Activated B cell treated with CpG ODN at 0.5 μM for 24 hours (primary cell): Measurements from ENCODE around the gene AP4E1. TPM values are rescaled to one million over a fixed set of nuclear protein-coding genes. Genes with fewer than 3 reads are reported as not detected.
"Not testable (repeated sequence)": the region's sequence is repeated elsewhere in the genome, so short reads cannot be mapped to it uniquely, and the experiment has no call there.

Experiments
- ATAC-seq: fragments of 200-7000 bp; cut with Tn5 transposase; one replicate; pipeline ENCODE4 v1.10.0; 2021; ENCODE audit warnings: low read depth, mild to moderate bottlenecking, moderate library complexity
- CTCF ChIA-PET: fragments of 350-600 bp; sonication (Branson Sonifier 250); formaldehyde crosslinking; loops from one replicate; lab custom pipeline; 2021; ENCODE audit warnings: antibody characterized with exemption; lab: Charles Lee
- POLR2A ChIA-PET: fragments of 350-600 bp; sonication (Branson Sonifier 250); formaldehyde crosslinking; loops from one replicate; lab custom pipeline; 2021; ENCODE audit warnings: antibody characterized with exemption; lab: Charles Lee
- DNase-seq: peaks from one replicate; pipeline ENCODE4 v3.0.0; 2022
- H3K27ac Mint-ChIP-seq: one replicate; pipeline ENCODE4 v1.8.0; 2020; ENCODE audit warnings: mixed read lengths
- H3K27me3 Mint-ChIP-seq: one replicate; pipeline ENCODE4 v1.8.0; 2021; ENCODE audit warnings: mixed read lengths
- H3K36me3 Mint-ChIP-seq: one replicate; pipeline ENCODE4 v1.8.0; 2021; ENCODE audit warnings: low read depth, mixed read lengths
- H3K4me1 Mint-ChIP-seq: one replicate; pipeline ENCODE4 v1.8.0; 2021; ENCODE audit warnings: mixed read lengths
- H3K4me3 Mint-ChIP-seq: one replicate; pipeline ENCODE4 v1.8.0; 2020; ENCODE audit warnings: mild to moderate bottlenecking, mixed read lengths
- H3K9me3 Mint-ChIP-seq: one replicate; pipeline ENCODE4 v1.8.0; 2020; ENCODE audit warnings: mixed read lengths
- CTCF ChIP-seq: fragments of 200-600 bp; IDR thresholded peaks from one replicate; pipeline ENCODE4 v1.8.0; 2022; ENCODE audit warnings: antibody characterized with exemption, mild to moderate bottlenecking
- intact Hi-C: fragments of 100-400 bp; cut with micrococcal nuclease; formaldehyde crosslinking; loops from one replicate; pipeline ENCODE4 v1.15.1; 2024
- total RNA-seq: library from RNA; stranded (reverse); gene quantifications from 2 replicates; pipeline ENCODE4 v1.2.3, GENCODE V29; 2022

Gene AP4E1
- total RNA-seq, 1 donor from 2014 or later: 13.4 TPM

DNA sequence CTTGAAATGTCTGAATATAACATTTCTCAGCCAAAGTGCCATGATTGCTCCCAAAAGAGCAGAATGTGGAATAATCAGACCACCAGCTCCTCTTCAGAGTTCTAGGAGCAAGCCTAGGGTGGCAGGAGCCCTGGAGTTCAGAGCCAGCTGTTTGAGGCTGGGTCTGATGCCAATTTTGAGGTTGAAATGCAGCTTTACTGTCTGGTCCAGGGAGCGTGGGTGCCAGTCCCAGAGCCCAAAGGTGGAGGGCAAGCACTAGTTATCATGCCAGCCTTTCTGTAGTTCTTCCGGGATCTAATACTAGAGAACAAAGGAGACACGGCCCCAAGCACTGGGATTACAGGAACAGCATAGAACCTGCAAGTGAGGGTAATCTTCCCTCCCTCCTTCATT is 117.0 kb downstream of the AP4E1 start:
- H3K36me3 Mint-ChIP-seq: peaks cover 2% of the 10 kb centered on the region
- POLR2A ChIA-PET: no interaction called here
- no peak overlapping the region for H3K4me3 Mint-ChIP-seq
- CTCF ChIA-PET: no interaction called here
- no peak for ATAC-seq
- DNase-seq: no peak
- no peaks in the 10 kb centered on the region for H3K4me1 Mint-ChIP-seq
- no peak for TF ChIP-seq CTCF
- intact Hi-C loops: no loop called here
- H3K9me3 Mint-ChIP-seq: peaks cover 2% of the 10 kb centered on the region
- H3K27me3 Mint-ChIP-seq: no peaks in the 10 kb centered on the region
- no peak overlapping the region for H3K27ac Mint-ChIP-seq

- no peak for TF ChIP-seq CTCF
- H3K4me1 Mint-ChIP-seq: no peaks in the 10 kb centered on the region
- no peak overlapping the region for H3K27ac Mint-ChIP-seq
- intact Hi-C loops: no loop called here
- CTCF ChIA-PET: no interaction called here
- H3K27me3 Mint-ChIP-seq: no peaks in the 10 kb centered on the region
- peaks cover 2% of the 10 kb centered on the region for H3K9me3 Mint-ChIP-seq
- POLR2A ChIA-PET: no interaction called here
- no peak for DNase-seq
- H3K36me3 Mint-ChIP-seq: no peaks in the 10 kb centered on the region
- no peak for ATAC-seq
- H3K4me3 Mint-ChIP-seq: no peak overlapping the region
These were observed 122.3 kb downstream of the AP4E1 start for GRCh38 chr15:51030649-51031316.

GRCh38 chr15:51037474-51037873 is 129.0 kb downstream of the AP4E1 start:
- POLR2A ChIA-PET, CTCF ChIA-PET, H3K27me3 Mint-ChIP-seq, H3K27ac Mint-ChIP-seq, DNase-seq, H3K4me3 Mint-ChIP-seq, intact Hi-C loops, H3K4me1 Mint-ChIP-seq, H3K36me3 Mint-ChIP-seq, ATAC-seq, H3K9me3 Mint-ChIP-seq: not testable (repeated sequence)

- Mint-ChIP-seq H3K27ac (no peak overlapping the region), H3K4me1 (no peaks in the 10 kb centered on the region), H3K36me3 (no peaks in the 10 kb centered on the region), H3K27me3 (no peaks in the 10 kb centered on the region), H3K4me3 (no peak overlapping the region), H3K9me3 (no peaks in the 10 kb centered on the region)
- intact Hi-C loops: no loop called here
- no peak for ATAC-seq
- ChIA-PET POLR2A (no interaction called here), CTCF (no interaction called here)
- no peak for TF ChIP-seq CTCF
- no peak for DNase-seq
These were observed 129.9 kb downstream of the AP4E1 start for GRCh38 chr15:51038162-51038973.

GRCh38 chr15:51038974-51039319 is 130.5 kb downstream of the AP4E1 start:
- Mint-ChIP-seq H3K36me3 (no peaks in the 10 kb centered on the region), H3K27me3 (no peaks in the 10 kb centered on the region), H3K27ac (no peak overlapping the region), H3K4me3 (no peak overlapping the region), H3K4me1 (no peaks in the 10 kb centered on the region), H3K9me3 (no peaks in the 10 kb centered on the region)
- ChIA-PET POLR2A (no interaction called here), CTCF (no interaction called here)
- DNase-seq (no peak), ATAC-seq (no peak)
- intact Hi-C loops: no loop called here
- TF ChIP-seq CTCF: no peak
